Stimulated activated memory B cell treated with anti-CD40 and anti-IgM and Interleukin-4, amounts not matched to agents 10 μg/mL and 1 μg/mL and 100 μg/mL, for 72 hours (primary cell): ENCODE data around the gene P2RY14.

Source experiments
- ATAC-seq: fragments of 150-1000 bp; cut with Tn5 transposase; 2 replicates; pipeline ENCODE4 v1.10.0; 2021
- H3K27ac Mint-ChIP-seq: one replicate; pipeline ENCODE4 v1.8.0; 2022; ENCODE audit warnings: mild to moderate bottlenecking, mixed read lengths
- H3K27me3 Mint-ChIP-seq: one replicate; pipeline ENCODE4 v1.8.0; 2022; ENCODE audit warnings: mixed read lengths
- H3K36me3 Mint-ChIP-seq: one replicate; pipeline ENCODE4 v1.8.0; 2022; ENCODE audit warnings: mixed read lengths
- H3K4me1 Mint-ChIP-seq: one replicate; pipeline ENCODE4 v1.8.0; 2022; ENCODE audit warnings: mixed read lengths
- H3K4me3 Mint-ChIP-seq: one replicate; pipeline ENCODE4 v1.8.0; 2022; ENCODE audit warnings: mild to moderate bottlenecking, moderate library complexity, mixed read lengths
- H3K9me3 Mint-ChIP-seq: one replicate; pipeline ENCODE4 v1.8.0; 2022; ENCODE audit warnings: mixed read lengths

P2RY14 gene

DNA sequence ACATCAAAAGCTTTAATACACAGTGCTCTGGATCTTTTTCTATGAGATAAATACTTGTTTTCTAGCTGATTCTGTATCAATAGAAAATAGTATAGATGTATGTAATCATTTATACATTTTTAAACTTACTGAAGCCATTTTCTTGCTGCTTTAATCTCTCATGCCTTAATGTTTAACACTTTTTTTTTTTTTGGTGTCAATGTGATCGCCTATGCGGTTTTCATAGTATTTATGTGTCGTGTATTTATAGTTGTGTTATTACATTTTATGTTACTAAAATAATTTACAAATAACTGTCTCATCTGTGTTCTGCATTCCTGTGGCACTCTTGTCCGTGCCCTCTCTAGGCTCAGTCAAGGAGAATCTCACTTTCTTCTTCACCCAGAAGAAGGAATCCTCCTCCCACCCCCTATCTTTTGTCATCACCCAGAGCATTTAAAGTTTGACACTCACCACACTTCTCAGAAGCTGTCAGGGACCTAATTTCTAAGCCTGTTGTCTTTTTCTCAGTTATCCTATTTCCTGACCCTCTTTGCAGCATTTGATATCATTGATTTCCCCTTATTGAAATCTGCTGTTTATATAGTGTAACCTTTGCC lies 54.0 kb downstream of the P2RY14 start:
- Mint-ChIP-seq H3K9me3 (peaks cover 6% of the 10 kb centered on the region), H3K4me3 (no peak overlapping the region), H3K27ac (no peak overlapping the region), H3K4me1 (peaks cover 11% of the 10 kb centered on the region), H3K36me3 (peaks cover 7% of the 10 kb centered on the region), H3K27me3 (no peaks in the 10 kb centered on the region)
- no peak for ATAC-seq

DNA sequence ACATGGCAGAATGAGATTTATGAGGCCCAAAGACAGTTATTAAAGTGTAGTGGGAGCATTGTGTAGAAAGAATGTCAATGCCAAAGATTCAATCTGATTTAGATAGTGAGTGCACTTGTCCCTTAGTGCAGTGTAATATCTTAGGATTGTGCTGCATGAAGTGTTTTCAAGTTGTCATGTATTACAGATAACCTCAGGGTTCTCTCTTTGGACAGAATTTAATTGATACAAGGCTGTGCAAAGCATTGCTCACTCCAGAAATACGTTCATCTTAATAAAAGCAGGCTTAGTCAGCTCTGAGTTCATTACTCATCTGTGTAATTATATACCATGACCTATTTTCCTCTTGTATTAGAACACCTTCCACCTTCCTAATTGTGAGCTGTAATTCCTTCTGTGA lies 59.3 kb downstream of the P2RY14 start:
- Mint-ChIP-seq H3K4me3 (no peak overlapping the region), H3K36me3 (peaks cover 7% of the 10 kb centered on the region), H3K27me3 (no peaks in the 10 kb centered on the region), H3K4me1 (no peaks in the 10 kb centered on the region), H3K27ac (no peak overlapping the region), H3K9me3 (peaks cover 6% of the 10 kb centered on the region)
- ATAC-seq: no peak

DNA sequence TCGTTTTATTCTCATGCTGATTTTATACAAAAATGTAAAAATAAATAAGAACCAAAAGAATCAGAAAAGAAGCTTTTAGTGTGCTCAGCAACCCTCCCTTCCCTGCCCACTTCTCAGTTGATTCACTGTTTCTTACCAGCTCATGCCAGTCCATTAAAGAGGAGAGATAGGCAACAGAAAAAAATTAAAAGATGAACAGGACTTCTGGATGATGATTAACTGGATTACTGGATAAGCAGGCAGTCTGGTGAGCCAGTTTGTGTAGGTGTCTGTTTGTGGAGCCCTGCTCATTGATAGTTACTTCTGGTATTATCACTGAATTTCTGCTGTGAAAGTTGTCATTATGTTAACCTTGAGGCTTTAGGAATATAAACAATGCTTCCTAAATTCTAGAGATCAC lies 60.2 kb downstream of the P2RY14 start:
- no peaks in the 10 kb centered on the region for H3K27me3 Mint-ChIP-seq
- no peak overlapping the region for H3K4me3 Mint-ChIP-seq
- no peaks in the 10 kb centered on the region for H3K4me1 Mint-ChIP-seq
- H3K36me3 Mint-ChIP-seq: peaks cover 7% of the 10 kb centered on the region
- no peak overlapping the region for H3K27ac Mint-ChIP-seq
- no peak for ATAC-seq
- peaks cover 6% of the 10 kb centered on the region for H3K9me3 Mint-ChIP-seq

DNA sequence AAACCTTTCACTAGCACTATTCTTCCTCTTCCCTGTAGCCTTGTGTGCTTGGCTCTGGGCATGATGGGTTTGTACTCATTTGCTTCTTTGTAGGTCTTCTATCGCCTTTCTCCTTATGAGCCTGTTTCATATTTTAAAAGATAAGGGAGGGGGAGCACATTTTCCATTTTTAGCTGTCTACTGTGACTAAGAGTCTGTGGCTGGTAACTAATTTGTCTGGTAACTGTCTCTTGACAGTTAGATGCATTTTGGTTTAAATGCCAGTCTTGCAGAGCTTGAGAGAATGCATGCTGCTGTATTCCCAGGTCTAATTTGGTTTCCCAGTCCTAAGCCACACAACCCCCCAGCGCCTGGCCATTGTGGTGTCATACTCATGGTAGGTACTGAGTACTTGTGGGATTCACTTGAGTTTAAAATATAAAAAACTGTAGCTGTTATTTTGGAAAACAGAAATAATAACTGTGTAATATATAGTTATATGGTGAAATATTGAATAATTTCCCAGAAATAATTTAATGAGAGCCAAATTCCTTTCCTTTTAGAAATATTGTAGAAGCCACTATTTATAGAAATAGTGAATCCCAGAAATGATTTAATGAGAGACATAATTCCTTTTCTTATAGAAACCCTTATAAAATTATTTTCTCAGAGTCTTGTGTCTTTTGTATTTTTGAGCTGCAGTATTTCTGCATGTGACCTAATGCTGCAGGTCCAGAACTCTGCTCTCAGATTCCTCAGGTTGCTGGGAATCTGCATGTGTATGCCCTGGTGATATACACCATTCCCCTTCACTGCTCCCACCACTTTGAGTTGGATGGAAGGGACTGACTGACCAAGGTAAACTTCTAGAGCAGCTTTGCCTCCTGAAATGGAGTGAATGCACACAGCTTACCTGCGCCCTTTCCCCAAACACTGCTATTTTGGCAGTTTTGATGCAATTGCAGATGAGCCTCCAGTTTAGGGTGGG lies 61.4 kb downstream of the P2RY14 start:
- peaks cover 2% of the 10 kb centered on the region for H3K36me3 Mint-ChIP-seq
- no peak overlapping the region for H3K4me3 Mint-ChIP-seq
- H3K27me3 Mint-ChIP-seq: no peaks in the 10 kb centered on the region
- no peak overlapping the region for H3K27ac Mint-ChIP-seq
- H3K4me1 Mint-ChIP-seq: no peaks in the 10 kb centered on the region
- no peaks in the 10 kb centered on the region for H3K9me3 Mint-ChIP-seq
- no peak for ATAC-seq

DNA sequence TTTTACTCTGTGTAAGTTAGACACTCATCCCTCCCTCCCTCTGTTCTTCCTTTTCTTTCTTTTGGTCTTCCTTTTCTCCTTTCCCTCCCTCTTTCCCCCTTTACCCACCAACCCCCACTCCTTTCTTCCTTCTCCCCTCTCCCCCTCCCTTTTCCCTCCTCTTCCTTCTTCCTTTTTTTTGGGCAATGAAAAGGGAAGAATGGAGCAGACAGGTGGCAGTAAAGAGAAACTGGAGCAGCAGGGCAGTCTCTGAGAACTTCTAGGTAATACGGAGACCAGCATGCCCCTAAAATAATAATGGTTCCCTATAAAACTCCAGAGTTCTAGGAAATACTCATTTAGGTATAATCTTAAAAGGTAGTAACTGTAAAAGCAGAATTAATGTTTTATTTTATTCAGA lies 63.9 kb downstream of the P2RY14 start:
- H3K4me1 Mint-ChIP-seq: no peaks in the 10 kb centered on the region
- H3K27me3 Mint-ChIP-seq: no peaks in the 10 kb centered on the region
- ATAC-seq: no peak
- H3K36me3 Mint-ChIP-seq: no peaks in the 10 kb centered on the region
- no peak overlapping the region for H3K27ac Mint-ChIP-seq
- H3K9me3 Mint-ChIP-seq: no peaks in the 10 kb centered on the region
- H3K4me3 Mint-ChIP-seq: no peak overlapping the region

DNA sequence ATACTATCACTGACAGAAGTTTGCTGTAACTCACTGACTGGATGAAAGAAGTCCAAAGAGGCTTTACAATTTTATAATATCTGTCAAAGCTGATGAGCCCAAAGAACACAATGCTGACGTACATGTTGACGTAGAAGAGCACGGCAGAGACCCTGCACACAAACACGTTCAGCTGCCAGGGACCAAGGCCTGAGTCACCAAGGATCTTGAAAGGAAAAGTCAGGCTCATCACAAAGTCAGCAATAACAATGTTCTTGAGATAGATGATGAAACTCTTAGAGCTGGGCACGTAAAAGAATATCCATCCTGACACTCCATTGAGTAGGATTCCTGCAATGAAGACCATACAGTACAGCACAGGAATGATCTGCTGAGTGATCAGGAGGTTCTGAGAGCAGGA lies 64.5 kb downstream of the P2RY14 start:
- Mint-ChIP-seq H3K4me3 (no peak overlapping the region), H3K27me3 (no peaks in the 10 kb centered on the region), H3K4me1 (no peaks in the 10 kb centered on the region), H3K27ac (no peak overlapping the region), H3K9me3 (no peaks in the 10 kb centered on the region), H3K36me3 (no peaks in the 10 kb centered on the region)
- no peak for ATAC-seq

DNA sequence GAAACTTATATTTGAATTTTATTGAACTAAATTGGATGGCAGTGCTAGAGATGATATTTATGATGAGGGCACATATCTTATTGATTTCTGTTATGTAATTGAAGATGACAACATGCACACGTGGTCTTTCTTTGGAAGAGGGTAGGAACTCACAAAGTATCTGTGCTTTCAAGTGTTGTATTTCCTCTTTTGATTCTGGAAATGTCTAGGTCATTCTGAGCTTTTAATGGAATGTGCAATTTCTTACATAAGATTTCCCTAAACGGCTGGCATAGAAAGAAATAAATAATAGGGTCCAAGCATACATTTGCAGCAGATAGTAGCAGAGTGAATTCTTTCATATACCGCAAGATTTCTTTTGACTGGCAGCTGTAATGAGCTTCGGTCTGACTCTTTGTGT lies 65.2 kb downstream of the P2RY14 start:
- no peak for ATAC-seq
- H3K36me3 Mint-ChIP-seq: no peaks in the 10 kb centered on the region
- H3K4me3 Mint-ChIP-seq: no peak overlapping the region
- no peak overlapping the region for H3K27ac Mint-ChIP-seq
- H3K4me1 Mint-ChIP-seq: no peaks in the 10 kb centered on the region
- H3K9me3 Mint-ChIP-seq: no peaks in the 10 kb centered on the region
- no peaks in the 10 kb centered on the region for H3K27me3 Mint-ChIP-seq

DNA sequence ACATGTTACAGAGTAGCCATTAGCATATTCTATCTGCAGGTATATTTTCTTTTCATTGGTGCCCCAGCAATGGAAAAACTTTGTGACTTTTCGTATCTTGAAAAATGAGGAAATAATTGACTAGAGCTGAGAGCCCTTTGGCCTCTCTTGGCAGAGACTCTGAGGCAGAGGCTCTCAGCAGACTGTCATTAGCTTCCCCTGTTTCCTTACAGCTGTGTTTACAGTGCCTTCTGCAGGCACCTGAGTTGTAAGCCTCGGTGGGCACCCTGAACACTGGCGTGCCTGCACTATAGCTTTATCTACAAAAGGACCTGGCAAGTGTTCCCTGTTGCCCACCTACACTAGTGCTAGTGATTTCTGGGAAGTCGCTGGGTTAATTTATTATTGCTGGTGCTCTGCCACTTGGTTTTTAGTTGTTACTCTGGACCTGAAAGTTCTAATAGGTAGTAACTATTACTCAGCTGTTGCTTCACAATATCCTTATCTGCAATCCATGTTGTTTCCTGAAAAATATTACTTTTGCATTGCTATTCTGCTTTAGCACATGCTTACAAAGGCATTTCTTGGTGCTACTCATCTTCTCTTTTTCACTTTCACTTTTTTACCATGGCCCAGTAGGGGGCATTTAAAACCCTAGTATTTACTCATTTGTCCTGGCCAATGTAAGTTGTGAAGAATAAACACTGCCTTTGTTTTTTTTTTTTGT lies 67.5 kb downstream of the P2RY14 start:
- H3K4me3 Mint-ChIP-seq: no peak overlapping the region
- H3K9me3 Mint-ChIP-seq: no peaks in the 10 kb centered on the region
- H3K27ac Mint-ChIP-seq: no peak overlapping the region
- ATAC-seq: no peak
- no peaks in the 10 kb centered on the region for H3K4me1 Mint-ChIP-seq
- H3K36me3 Mint-ChIP-seq: no peaks in the 10 kb centered on the region
- H3K27me3 Mint-ChIP-seq: peaks cover 12% of the 10 kb centered on the region

DNA sequence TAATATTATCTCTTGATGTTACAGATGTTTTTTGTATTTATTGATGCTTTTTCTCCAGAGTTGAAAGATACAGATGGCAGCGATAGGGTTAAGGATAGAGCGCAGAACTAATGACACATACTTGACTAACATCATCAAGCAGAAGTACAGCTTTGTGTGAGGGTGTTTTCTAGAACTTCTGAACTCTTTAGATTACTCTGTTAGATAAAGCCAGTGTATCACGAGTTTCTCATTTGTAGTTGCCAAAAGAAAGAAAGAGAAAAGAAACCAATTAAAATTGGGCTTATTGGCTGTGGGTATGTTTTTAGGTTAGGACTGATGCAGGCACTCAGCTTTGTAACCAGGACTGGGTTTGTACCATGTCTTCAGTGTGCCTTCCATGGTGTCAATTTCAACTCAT lies 68.7 kb downstream of the P2RY14 start:
- ATAC-seq: no peak
- Mint-ChIP-seq H3K27me3 (peaks cover 12% of the 10 kb centered on the region), H3K36me3 (no peaks in the 10 kb centered on the region), H3K4me1 (no peaks in the 10 kb centered on the region), H3K27ac (no peak overlapping the region), H3K9me3 (no peaks in the 10 kb centered on the region), H3K4me3 (no peak overlapping the region)

DNA sequence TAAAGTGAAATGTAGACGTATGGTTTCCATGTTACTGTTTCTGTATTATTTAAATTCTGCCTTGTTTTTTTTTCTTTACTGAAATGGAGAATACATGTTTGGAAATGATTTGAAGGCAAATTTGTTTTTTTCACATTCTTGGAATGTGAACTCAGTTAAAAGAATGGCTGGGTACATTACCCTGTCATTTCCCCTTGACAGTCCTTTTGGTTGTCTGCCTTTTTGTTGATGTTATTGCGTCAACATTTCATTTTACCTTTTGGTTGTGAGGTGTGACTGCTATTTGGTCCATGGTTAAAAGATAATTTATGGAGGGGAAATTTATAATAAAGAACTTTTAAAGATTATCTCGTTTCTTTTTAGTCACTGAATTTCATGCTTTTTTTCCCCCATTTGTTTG lies 72.1 kb downstream of the P2RY14 start:
- H3K36me3 Mint-ChIP-seq: no peaks in the 10 kb centered on the region
- H3K27ac Mint-ChIP-seq: no peak overlapping the region
- no peak for ATAC-seq
- no peaks in the 10 kb centered on the region for H3K9me3 Mint-ChIP-seq
- H3K27me3 Mint-ChIP-seq: peaks cover 12% of the 10 kb centered on the region
- H3K4me3 Mint-ChIP-seq: no peak overlapping the region
- H3K4me1 Mint-ChIP-seq: no peaks in the 10 kb centered on the region

DNA sequence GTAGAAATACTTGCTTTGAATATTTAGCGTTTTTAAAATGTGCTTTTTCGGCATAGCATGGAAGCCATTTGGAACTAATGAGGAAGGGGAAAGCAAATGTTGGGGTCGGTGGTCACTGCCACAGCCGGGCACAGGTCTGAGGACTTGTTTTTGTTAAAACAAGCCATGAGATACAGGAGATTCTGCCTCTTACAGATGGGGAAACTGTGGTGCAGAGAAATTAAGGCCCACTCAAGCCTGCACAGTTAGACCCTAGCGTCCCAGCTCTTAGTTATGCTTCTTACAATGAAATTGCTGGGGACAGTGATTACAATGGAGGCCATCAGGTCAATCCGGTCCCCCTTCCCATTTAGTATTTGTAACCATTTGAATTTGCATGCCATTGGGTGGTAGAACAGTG lies 72.9 kb downstream of the P2RY14 start:
- Mint-ChIP-seq H3K36me3 (no peaks in the 10 kb centered on the region), H3K4me1 (no peaks in the 10 kb centered on the region), H3K27me3 (peaks cover 12% of the 10 kb centered on the region), H3K9me3 (no peaks in the 10 kb centered on the region), H3K27ac (no peak overlapping the region), H3K4me3 (no peak overlapping the region)
- no peak for ATAC-seq

DNA sequence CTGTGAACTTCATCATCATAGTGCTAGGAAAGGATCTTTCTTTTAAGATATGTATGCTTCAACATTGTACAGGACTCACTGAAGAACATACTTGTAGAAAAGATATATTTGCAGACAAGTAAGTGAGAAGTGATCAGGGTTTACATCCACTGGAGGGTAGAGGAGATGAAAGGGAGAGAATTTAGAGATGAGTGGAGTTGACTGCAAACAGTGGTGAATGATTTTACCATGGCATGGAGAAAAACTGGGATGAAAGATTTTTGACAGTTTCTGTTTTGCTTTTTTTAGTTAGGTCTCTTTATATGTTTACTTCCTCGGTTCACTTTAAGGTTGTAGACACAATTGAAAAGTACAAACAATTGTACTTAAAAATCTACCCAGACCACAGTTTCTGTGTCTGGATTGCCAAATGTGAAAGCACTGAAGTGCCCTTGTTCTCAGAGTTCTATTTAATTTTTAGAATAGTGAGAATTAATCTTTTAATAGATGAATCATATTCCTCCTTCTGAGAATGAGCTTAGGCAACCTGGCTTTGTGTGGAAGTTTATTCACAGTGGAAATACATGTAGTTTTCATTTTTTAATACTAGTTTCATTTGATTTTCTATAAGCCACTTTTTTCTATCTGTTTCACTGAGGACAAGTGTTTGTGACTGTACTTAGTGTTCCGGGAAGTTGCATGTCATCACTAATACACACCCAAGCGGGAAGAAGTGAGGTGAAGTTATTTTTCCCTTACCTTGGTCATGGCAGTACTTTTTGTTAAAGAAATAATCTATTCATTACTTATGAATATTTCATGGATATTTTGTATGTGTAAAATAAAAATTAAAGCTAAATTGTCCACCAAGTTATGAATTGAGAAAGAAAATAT lies 73.6 kb downstream of the P2RY14 start:
- H3K27me3 Mint-ChIP-seq: peaks cover 12% of the 10 kb centered on the region
- no peak overlapping the region for H3K27ac Mint-ChIP-seq
- no peaks in the 10 kb centered on the region for H3K36me3 Mint-ChIP-seq
- H3K9me3 Mint-ChIP-seq: no peaks in the 10 kb centered on the region
- peaks cover 2% of the 10 kb centered on the region for H3K4me1 Mint-ChIP-seq
- no peak overlapping the region for H3K4me3 Mint-ChIP-seq
- no peak for ATAC-seq

DNA sequence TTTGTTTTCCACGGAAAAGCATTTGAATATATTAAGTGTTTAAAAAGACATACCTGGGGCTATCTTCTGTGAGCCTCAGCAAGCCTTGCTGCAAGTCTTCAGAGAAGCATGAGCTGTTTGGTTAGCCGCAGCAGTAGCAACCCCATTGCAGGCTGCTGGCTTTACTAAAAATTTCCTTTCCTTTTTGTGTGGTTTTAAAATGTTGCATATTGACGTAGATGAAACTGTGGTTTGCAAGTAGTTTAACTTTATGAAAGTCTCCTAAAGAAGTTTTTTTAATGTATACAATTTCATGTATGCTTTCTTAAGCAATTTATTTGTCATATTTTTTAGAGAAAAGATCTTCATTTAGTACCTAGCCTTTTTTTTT lies 75.3 kb downstream of the P2RY14 start, which contains the start of gene GPR171:
Gene GPR171, minus strand, starts transcription at position 166 of the 370 bp plus-strand sequence. CDS start 3,830 bp downstream, outside the sequence.
- H3K36me3 Mint-ChIP-seq: no peaks in the 10 kb centered on the region
- H3K27me3 Mint-ChIP-seq: peaks cover 12% of the 10 kb centered on the region
- H3K4me3 Mint-ChIP-seq: no peak within 1 kb of the TSS
- peak; percentile 75 for ATAC-seq
- no peak within 1 kb of the TSS for H3K27ac Mint-ChIP-seq
- H3K4me1 Mint-ChIP-seq: peaks cover 8% of the 10 kb centered on the region
- no peaks in the 10 kb centered on the region for H3K9me3 Mint-ChIP-seq

DNA sequence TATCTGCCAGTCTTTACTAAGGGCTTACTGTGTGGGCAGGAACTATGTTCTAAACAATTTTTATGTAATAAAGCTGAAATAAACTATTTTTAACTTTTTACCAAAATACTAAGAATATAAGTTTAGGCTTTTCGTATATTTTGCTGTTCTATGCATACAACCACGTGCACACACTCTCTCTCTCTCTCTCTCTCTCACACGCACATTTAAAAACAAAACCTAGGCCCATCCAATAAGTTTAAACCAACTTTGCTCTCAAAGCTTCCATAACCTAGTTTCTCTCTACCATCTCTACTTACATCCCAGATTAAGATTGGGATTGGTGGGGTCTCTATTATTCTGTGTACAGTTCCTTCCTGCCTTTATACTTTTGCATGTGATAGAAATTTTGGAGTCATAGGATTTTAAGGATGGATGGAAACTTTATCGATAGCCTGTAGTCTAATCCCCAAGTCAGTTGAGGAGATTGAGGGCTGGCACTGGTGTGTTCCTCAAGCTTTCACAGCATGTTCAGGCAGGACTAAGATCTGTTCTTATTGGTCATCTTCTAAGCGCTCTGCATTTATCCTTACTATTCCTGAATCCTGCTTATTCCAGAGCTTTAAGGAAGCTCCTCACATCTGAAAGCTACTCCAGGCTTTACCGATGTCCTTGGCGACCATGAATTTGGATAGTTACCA lies 77.2 kb downstream of the P2RY14 start:
- H3K27me3 Mint-ChIP-seq: no peaks in the 10 kb centered on the region
- H3K36me3 Mint-ChIP-seq: no peaks in the 10 kb centered on the region
- peaks cover 8% of the 10 kb centered on the region for H3K4me1 Mint-ChIP-seq
- no peak overlapping the region for H3K27ac Mint-ChIP-seq
- H3K9me3 Mint-ChIP-seq: no peaks in the 10 kb centered on the region
- no peak overlapping the region for H3K4me3 Mint-ChIP-seq
- ATAC-seq: no peak
